ENCODE data around the gene NANOS2.

NANOS2 gene

DNA sequence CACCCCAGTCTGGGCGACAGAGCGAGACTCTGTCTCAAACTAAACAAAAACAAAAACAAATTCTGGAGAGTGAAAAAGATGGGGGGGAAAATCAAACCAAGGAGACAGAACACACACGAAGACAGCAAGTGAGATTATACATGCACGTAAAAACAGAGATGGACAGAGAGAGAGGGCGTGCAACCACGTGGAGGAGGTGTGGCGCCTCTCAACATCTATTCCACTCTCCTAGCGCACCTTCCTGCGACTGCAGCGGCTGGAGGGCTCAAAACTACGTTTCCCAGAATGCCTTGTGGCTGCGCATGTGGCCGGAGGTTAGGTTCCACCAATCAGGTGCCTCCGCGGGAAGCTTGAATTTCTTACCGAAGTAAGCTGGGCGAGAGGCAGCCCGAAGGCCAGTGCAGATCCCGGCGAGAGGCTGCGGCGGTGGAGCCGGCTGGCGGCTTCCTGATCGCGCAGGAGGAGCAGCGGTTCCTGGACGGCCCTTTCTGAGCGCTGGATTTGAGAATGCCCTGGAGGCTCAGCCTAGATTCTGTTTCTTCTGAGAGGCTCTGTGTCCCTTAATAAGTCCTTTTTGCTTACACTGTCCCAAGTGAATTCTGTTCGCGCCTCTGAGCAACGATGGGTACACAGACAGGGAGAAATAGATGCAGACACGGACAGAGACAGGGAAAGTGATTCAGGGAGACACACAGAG, 13.1 kb upstream of the NANOS2 start:
- H3K27ac ChIP-seq: peak overlapping the region; percentile 59
- no peak for TF ChIP-seq ZFX (IDR thresholded peaks at IDR 0.05; ENCODE audit: borderline replicate concordance)
- TF ChIP-seq, protein P1, sequence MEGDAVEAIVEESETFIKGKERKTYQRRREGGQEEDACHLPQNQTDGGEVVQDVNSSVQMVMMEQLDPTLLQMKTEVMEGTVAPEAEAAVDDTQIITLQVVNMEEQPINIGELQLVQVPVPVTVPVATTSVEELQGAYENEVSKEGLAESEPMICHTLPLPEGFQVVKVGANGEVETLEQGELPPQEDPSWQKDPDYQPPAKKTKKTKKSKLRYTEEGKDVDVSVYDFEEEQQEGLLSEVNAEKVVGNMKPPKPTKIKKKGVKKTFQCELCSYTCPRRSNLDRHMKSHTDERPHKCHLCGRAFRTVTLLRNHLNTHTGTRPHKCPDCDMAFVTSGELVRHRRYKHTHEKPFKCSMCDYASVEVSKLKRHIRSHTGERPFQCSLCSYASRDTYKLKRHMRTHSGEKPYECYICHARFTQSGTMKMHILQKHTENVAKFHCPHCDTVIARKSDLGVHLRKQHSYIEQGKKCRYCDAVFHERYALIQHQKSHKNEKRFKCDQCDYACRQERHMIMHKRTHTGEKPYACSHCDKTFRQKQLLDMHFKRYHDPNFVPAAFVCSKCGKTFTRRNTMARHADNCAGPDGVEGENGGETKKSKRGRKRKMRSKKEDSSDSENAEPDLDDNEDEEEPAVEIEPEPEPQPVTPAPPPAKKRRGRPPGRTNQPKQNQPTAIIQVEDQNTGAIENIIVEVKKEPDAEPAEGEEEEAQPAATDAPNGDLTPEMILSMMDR (IDR thresholded peaks at IDR 0.05): peak; percentile 38

DNA sequence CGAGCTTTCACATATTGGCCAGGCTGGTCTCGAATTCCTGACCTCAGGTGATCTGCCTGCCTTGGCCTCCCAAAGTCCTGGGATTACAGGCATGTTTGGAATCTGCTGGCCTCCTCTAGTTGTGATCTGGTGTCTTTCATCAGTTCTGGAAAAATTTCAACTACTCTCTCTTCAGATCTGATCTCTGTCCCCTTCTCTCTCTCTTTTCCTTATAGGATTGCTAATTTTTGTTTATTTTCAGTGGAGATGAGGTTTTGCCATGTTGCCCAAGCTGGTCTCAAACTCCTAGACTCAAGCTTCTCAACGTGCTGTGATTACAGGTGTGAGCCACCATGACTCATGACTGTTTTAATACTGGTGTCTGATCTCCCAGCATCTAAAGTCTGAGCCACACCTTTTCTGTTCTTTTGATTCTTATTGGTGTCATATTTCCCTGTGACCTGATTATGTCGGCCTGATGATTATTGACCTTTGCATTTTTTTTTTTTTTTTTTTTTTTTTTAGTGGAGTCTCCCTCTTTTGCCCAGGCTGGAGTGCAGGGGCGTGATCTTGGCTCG, 10.4 kb upstream of the NANOS2 start:
- no peak for TF ChIP-seq ZFX (IDR thresholded peaks at IDR 0.05; ENCODE audit: borderline replicate concordance)
- TF ChIP-seq, protein P1 (IDR thresholded peaks at IDR 0.05): no peak
- H3K27ac ChIP-seq: no peak overlapping the region

DNA sequence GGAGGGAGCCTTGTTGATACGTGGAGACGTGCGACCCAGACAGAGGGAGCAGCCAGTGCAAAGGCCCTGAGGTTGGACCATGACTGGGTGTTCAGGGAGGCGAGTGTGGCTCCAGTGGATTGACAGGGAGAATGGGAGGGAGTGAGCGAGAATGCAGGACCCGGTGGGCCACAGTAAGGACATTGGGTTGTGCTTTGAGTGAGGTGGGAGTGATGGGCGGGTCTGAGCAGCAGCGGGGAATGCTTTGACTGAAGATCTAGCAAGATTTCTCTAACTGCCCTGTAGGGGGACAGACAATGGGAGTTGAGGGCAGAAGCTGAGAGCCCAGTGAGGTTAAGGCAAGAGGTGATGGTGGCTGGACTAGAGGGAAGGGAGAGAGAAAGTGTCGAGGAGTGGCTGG, 7.7 kb upstream of the NANOS2 start:
- no peak for TF ChIP-seq ZFX (IDR thresholded peaks at IDR 0.05; ENCODE audit: borderline replicate concordance)
- TF ChIP-seq, protein P1 (IDR thresholded peaks at IDR 0.05): 0 out of 2 replicates have a peak, but pooled peaks have one; percentile 5

DNA sequence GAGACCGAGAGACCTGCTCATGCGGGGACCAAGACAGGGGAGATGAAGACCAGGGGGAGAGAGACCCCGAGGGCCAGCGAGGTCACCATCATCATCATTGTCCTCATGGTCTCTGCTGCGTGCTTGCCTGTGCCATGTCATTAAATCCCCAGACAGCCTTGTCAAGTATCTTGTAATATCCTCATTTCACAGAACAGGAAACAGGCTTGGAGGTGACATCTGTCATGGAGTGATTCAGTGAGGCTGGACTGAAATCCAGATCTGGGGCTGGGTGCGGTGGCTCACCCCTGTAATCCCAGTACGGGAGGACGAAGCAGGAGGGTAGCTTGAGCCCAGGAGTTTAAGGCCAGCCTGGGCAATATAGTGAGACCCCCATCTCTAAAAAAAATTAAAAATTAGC, 5.9 kb upstream of the NANOS2 start:
- H3K27ac ChIP-seq: no peak overlapping the region
- TF ChIP-seq, protein P1 (IDR thresholded peaks at IDR 0.05): no peak
- TF ChIP-seq ZFX (IDR thresholded peaks at IDR 0.05; ENCODE audit: borderline replicate concordance): no peak

More for the DNA sequence above, 7.7 kb upstream of the NANOS2 start:
- H3K27ac ChIP-seq: no peak overlapping the region

DNA sequence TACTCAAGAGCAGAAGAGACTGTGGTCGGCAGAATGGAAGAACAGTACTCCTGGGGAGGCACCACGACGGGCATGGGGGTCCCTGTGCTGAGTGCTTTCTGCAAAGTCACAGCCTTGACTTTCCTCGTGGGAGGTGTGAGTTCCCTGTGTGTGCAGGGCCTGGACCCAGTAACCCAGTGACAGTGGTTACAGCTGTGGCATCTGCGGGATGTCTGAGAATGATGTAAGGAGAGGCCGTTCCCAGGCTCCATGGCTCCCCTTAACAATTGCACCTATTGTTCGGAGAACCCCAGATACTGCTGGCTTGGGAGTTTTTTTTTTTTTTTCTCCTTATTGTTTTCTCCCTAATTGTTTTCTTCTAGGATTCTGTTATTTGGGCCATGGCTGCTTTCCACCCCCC, 5.1 kb upstream of the NANOS2 start:
- TF ChIP-seq, protein P1 (IDR thresholded peaks at IDR 0.05): no peak
- TF ChIP-seq ZFX (IDR thresholded peaks at IDR 0.05; ENCODE audit: borderline replicate concordance): no peak
- no peak overlapping the region for H3K27ac ChIP-seq

DNA sequence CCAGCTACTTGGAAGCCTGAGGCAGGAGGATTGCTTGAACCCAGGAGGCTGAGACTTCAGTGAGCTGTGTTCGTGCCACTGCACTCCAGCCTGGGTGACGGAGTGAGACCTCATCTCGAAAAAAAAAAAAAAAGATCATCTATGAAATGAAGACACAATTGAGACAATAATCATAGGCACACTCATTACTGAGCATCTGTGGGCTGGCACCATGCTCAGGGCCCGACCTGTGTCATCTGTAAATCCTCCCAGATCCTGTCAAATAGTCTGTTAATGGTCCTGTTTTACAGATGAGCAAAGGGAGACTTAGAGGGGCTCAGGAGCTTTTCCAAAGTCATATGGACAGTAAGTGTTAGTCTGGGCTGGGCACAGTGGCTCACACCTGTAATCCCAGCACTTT, 4.1 kb upstream of the NANOS2 start:
- H3K27ac ChIP-seq: no peak overlapping the region
- TF ChIP-seq, protein P1 (IDR thresholded peaks at IDR 0.05): no peak
- TF ChIP-seq ZFX (IDR thresholded peaks at IDR 0.05; ENCODE audit: borderline replicate concordance): no peak

DNA sequence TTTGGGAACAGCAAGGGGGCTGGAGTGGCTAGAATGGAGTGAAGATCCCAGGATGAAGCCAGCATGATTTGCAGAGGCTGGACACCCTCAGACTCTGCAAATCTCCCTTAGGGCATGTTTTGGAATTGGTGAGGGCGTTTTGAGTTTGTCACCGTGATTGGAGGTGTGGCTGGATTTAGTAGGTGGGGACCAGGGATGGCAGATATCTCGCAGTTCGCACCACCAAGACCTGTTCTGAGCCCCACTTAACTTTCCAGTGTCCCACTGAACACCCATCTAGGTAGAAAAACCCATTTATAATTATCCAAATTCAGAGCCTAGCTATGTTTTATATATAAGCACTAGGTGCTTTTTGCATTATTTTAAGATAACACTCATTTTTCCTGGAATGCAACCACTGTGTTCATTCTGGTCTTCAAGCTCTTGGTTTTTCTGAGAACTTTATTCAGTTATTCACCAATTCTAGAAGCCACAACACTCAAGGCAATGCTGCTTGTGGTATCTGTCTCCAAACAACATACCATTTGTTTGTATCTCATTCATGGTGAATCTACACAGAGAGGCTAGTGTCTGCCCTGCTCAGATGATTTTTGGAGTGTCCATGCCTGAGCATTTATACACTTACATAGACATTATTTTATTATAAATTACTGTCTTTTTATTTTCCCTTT, 3.0 kb upstream of the NANOS2 start:
- H3K27ac ChIP-seq: no peak overlapping the region
- no peak for TF ChIP-seq ZFX (IDR thresholded peaks at IDR 0.05; ENCODE audit: borderline replicate concordance)
- TF ChIP-seq, protein P1 (IDR thresholded peaks at IDR 0.05): no peak

Data from 22Rv1 (cell line).